ENCODE results near the gene SUMO2.

Gene SUMO2

DNA sequence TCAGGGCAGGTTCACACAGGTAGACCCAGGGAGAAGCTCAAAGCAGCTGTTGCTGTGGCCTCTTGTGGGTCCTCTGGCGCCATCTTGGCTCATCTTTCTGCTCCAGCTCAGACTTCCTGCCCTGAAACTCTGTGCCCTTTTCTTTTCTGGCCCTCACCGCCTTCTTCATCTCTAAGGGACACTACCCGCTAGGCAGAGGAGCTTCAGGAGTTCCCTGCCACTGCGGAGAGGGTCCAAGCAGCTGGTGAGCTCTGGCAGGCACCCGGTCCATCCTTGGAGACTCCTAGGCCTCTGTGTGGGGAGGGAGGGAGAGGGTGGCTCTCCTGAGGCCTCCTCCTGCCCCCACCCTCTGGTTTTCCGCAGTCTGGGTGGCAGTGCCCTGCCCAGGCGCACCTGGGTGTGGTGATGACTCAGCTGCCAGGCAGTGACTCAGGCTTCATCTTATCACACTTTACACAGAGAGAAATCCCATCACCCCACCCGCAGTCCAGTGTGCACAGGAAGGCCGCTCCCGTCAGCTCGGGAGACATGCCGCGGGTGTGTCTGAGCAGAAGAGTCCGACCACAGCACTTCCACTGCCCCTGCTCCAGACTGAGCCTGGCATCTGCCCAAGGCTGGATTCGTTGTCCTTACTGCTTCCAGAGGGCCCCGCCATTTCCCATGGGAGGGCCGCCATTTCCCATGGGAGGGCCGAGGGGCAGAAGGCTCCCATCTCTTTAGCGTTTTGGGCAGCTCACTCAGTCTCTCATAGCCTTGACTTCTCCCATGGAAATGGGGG is 58.5 kb downstream of the SUMO2 start:
- FAIRE-seq (peak; percentile 96), DNase-seq (ENCODE audit: low spot score) (peak; percentile 99)

DNA sequence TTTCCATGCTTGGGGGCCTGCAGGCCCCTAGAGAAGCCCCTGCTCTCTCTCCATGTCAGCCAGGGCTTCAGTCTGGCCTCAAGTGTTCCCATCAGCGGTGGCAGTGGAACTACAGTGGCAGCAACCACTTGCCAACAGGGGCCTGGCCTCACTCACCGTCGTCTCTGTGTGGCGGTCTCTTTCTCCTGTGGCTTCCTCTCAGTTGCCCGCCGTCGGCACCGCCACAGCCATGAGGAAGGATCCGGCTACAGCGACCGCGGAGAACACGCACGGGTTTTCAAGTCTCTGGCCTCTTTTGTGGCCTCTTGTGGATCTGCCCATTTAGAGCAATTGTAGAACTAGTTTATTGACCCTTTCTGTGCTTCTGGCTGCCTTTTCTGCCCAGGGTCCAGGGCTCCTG is 64.5 kb downstream of the SUMO2 start:
- DNase-seq (ENCODE audit: low spot score) (no peak), FAIRE-seq (no peak)

DNA sequence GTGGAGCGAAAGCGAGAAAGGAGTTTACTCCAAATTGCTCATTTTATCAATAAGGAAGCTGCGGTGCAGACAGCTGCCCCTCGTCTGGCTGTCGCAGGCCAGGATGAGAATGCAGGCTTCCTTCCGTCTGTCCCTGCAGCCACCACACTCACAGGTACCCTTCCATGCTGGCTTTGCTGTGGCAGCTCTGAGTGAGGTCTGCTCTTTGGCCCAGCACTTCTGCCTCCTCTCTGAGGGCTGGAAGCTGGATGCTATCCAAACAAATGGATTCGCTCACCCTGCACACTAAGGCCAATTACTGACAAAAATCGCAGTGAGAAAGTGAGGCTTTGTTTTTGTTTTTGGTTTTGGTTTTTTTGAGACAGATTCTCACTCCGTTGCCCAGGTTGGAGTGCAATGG is 66.0 kb downstream of the SUMO2 start:
- DNase-seq (ENCODE audit: low spot score) (no peak), FAIRE-seq (no peak)

Measured in urothelium cell line (cell line).